T-cell (primary cell): Measurements from ENCODE around the gene NINJ1. TPM values are rescaled to one million over a fixed set of nuclear protein-coding genes. Genes with fewer than 3 reads are reported as not detected.

ENCODE experiments used
- ATAC-seq, 4 experiments: fragments of 200-7000 bp in 3 of 4; fragments of 150-1000 bp in 1 of 4; cut with Tn5 transposase; replicated peaks in 1 of 4; 1 replicate in 3 of 4; 2 replicates in 1 of 4; pipeline ENCODE4 v1.10.0; 2021; ENCODE audit warnings: moderate library complexity in 3 of 4, mild to moderate bottlenecking in 2 of 4, moderate number of reproducible peaks in 1 of 4
- CTCF ChIA-PET, 2 donors: fragments of 300-600 bp; sonication (Branson Sonifier 250); formaldehyde crosslinking; loops; one replicate each; lab custom pipeline; 2022; ENCODE audit warnings: antibody characterized with exemption in 2 of 2; lab: Charles Lee
- POLR2A ChIA-PET, 2 donors: fragments of 300-600 bp; sonication (Branson Sonifier 250); formaldehyde crosslinking; loops; one replicate each; lab custom pipeline; 2022; ENCODE audit warnings: antibody characterized with exemption in 2 of 2; lab: Charles Lee
- DNase-seq, 35 experiments: peaks; one replicate each; pipeline versions ENCODE4 v3.0.0 to v3.0.0-alpha.2; 2013 to 2023
- H3K27ac ChIP-seq: one replicate; pipeline ENCODE4 v1.5.1; 2013; ENCODE audit warnings: low read length
- H3K27me3 ChIP-seq, 2 experiments: replicated peaks in 1 of 2; 1 replicate in 1 of 2; 2 replicates in 1 of 2; pipeline versions ENCODE4 v1.6.1 to v1.7.0; 2013; ENCODE audit warnings: low read length in 1 of 2, mixed read lengths in 1 of 2; ENCODE audit not compliant: control insufficient read depth in 2 of 2, insufficient read depth in 2 of 2; ENCODE audit errors: extremely low read depth in 1 of 2
- H3K36me3 ChIP-seq, 2 donors: 1 replicate in 1 of 2; 2 replicates in 1 of 2; pipeline versions ENCODE4 v1.6.1 to v1.7.0; 2013; ENCODE audit warnings: low read length in 1 of 2; ENCODE audit not compliant: control insufficient read depth in 2 of 2, insufficient read depth in 1 of 2; ENCODE audit errors: extremely low read depth in 1 of 2
- H3K4me1 ChIP-seq, 2 experiments: 1 replicate in 1 of 2; 2 replicates in 1 of 2; pipeline versions ENCODE4 v1.6.1 to v1.7.0; 2013; ENCODE audit warnings: low read length in 2 of 2, mixed read lengths in 1 of 2; ENCODE audit not compliant: insufficient read depth in 2 of 2, control insufficient read depth in 1 of 2; ENCODE audit errors: extremely low read depth in 1 of 2
- H3K4me3 ChIP-seq, 2 donors: 1 replicate in 1 of 2; 2 replicates in 1 of 2; pipeline versions ENCODE4 v1.5.1 to v1.7.0; 2013; ENCODE audit warnings: mild to moderate bottlenecking in 2 of 2, low read length in 1 of 2, moderate library complexity in 1 of 2; ENCODE audit not compliant: control insufficient read depth in 1 of 2; ENCODE audit errors: extremely low read depth in 1 of 2
- H3K9me3 ChIP-seq: 2 replicates; pipeline ENCODE4 v1.7.0; 2013
- H3K27ac Mint-ChIP-seq, 2 donors: one replicate each; pipeline ENCODE4 v1.8.0; 2020 to 2021; ENCODE audit warnings: mild to moderate bottlenecking in 2 of 2, mixed read lengths in 2 of 2
- H3K27me3 Mint-ChIP-seq, 2 donors: one replicate each; pipeline ENCODE4 v1.8.0; 2021 to 2022; ENCODE audit warnings: mixed read lengths in 2 of 2
- H3K36me3 Mint-ChIP-seq: one replicate; pipeline ENCODE4 v1.8.0; 2021; ENCODE audit warnings: mixed read lengths
- H3K4me1 Mint-ChIP-seq, 3 donors: one replicate each; pipeline ENCODE4 v1.8.0; 2020 to 2022; ENCODE audit warnings: mixed read lengths in 3 of 3, mild to moderate bottlenecking in 1 of 3
- H3K4me3 Mint-ChIP-seq, 3 donors: one replicate each; pipeline ENCODE4 v1.8.0; 2020 to 2022; ENCODE audit warnings: mild to moderate bottlenecking in 3 of 3, mixed read lengths in 3 of 3, moderate library complexity in 3 of 3
- H3K9me3 Mint-ChIP-seq, 3 donors: one replicate each; pipeline ENCODE4 v1.8.0; 2020 to 2022; ENCODE audit warnings: mixed read lengths in 3 of 3
- WGBS: methylation state at CpG from one replicate; pipeline ENCODE4 v1.1.5; 2013; ENCODE audit warnings: missing lambda C conversion rate; ENCODE audit not compliant: insufficient coverage; 5-methylcytosine and 5-hydroxymethylcytosine counted together
- total RNA-seq, 35 experiments: library from RNA in 6 of 35; stranded (reverse) in 6 of 35; fragments of 120-200 nt in 1 of 35; gene quantifications; one replicate each; pipeline versions ENCODE4 v1.2.1 to v1.2.4 and lab custom pipeline; 2013 to 2026

Gene NINJ1
- total RNA-seq, 5 donors from 2014 or later (not counting 1 experiment from before 2014, with no cell fraction given), result 29.2 to 110 (median 32.0) TPM

DNA sequence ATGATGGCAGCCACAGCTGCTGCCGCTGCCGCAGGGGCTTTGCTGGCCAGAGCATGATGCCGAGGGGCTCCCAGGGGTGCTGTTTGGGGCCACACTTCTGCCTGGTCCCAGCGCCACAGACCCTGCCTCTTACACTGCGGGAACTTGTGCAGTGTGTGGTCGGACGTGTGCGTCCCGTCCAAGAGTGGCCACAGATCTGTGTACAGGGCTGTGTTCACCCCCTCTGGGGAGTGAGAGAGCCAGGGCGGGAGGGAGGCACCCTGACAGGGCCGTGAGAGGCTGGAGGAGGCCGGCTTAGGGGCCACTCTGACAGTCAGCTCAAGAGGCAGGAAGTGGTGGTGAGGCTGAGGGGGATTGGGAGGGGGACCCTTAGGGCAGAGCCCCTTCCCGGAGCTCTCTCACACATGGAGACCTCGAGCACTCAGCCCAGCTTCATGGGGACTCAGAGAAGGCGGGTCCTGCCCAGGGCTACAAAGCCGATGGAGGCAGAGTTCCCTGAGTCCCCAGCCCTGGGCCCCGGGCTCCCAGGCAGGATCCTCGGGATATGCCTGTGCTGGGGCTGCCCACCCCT is 51.1 kb downstream of the NINJ1 start:
- peaks cover 53 to 75% of the 10 kb centered on the region in 2 donors for H3K36me3 ChIP-seq
- DNase-seq, result peak in 2 of 35 experiments; percentile 12 to 24

DNA sequence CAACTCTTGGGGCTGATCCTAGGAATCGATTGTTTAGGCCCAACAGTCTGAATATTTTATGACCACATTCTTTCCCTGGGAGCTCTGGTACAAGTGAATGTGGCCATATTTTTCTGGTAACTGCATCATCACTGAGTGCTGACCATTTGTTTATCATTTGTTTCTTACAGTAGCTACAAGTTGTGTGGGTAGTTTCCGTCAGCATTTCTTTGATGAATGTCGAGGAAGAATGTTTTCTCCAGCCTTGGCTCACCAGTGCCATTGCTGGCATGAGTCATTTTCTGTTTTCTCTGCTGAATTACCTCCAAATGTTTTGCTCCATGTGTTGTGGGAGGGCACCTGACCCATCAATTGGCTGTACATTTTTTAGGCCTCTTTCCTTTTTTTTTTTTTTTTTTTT is 52.1 kb downstream of the NINJ1 start:
- ChIA-PET POLR2A (no interaction called here), CTCF (interaction anchor here in 1 of 2 donors (0.7 kb wide), 2 partner anchors 17 to 83 kb away, joined by 3 read pairs; no protein-coding TSS in a partner anchor)
- Mint-ChIP-seq H3K4me3 (no peak overlapping the region), H3K4me1 (peaks cover 25 to 49% (median 43%) of the 10 kb centered on the region in 3 donors), H3K27me3 (no peaks in the 10 kb centered on the region), H3K36me3 (peaks cover 53% of the 10 kb centered on the region), H3K9me3 (peaks cover 0 to 4% (median 2%) of the 10 kb centered on the region in 3 donors), H3K27ac (peak overlapping the region; percentile 65 to 82)
- DNase-seq (no peak), ATAC-seq (no peak)
- Histone ChIP-seq H3K4me3 (no peak overlapping the region), H3K27ac (no peak overlapping the region), H3K27me3 (no peaks in the 10 kb centered on the region), H3K4me1 (peaks cover 2 to 33% of the 10 kb centered on the region in 2 experiments), H3K36me3 (peaks cover 51 to 76% of the 10 kb centered on the region in 2 donors), H3K9me3 (no peaks in the 10 kb centered on the region)
- WGBS, result no CpG with 5 or more reads among the region's 3 CpGs

More for the DNA sequence above, 51.1 kb downstream of the NINJ1 start:
- Histone ChIP-seq H3K27ac (peak overlapping the region; percentile 68), H3K4me3 (no peak overlapping the region), H3K27me3 (no peaks in the 10 kb centered on the region), H3K9me3 (no peaks in the 10 kb centered on the region), H3K4me1 (peaks cover 2 to 29% of the 10 kb centered on the region in 2 experiments)
- CTCF ChIA-PET, result no interaction called here
- Mint-ChIP-seq H3K27ac (peak overlapping the region; percentile 93 to 96), H3K4me3 (peak overlapping the region in 1 of 3 donors; percentile 62), H3K4me1 (peaks cover 25 to 40% (median 36%) of the 10 kb centered on the region in 3 donors), H3K9me3 (peaks cover 0 to 4% (median 2%) of the 10 kb centered on the region in 3 donors), H3K36me3 (peaks cover 46% of the 10 kb centered on the region), H3K27me3 (no peaks in the 10 kb centered on the region)
- POLR2A ChIA-PET, result no interaction called here
- WGBS, result 52% methylated on average over 18 of the region's 18 CpGs
- ATAC-seq, result peak; percentile 26 to 53 (median 36)

DNA sequence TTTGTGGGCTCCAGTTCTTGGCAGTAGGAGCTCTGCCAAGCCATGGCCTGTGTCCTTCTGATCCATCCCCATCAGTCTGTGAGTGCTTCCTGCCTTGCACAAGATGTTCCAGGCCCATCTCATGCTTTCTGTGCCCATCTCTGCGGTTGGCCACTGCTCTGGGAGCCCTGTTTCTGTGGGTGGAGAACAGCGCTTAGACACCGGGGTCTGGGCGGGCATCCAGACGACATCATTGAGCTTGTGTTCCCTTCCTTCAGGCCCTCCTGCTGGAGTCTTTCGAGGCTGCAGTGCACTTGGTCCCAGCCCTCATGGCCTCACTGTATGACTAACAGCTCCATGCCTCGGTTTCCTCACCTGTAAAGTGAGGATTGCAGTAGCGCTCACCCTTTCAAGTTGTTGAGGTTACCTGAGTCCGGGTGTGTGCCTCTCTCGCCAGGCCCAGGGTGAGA is 52.9 kb downstream of the NINJ1 start:
- H3K27ac Mint-ChIP-seq, result peak overlapping the region; percentile 65 to 82
- H3K4me1 ChIP-seq, result peaks cover 2 to 34% of the 10 kb centered on the region in 2 experiments
- ATAC-seq, result no peak
- H3K4me3 ChIP-seq, result no peak overlapping the region
- no peaks in the 10 kb centered on the region for H3K27me3 Mint-ChIP-seq
- CTCF ChIA-PET, result no interaction called here
- DNase-seq, result peak in 2 of 35 experiments; percentile 5 to 10
- peaks cover 25 to 53% (median 52%) of the 10 kb centered on the region in 3 donors for H3K4me1 Mint-ChIP-seq
- POLR2A ChIA-PET, result no interaction called here
- H3K36me3 ChIP-seq, result peaks cover 48 to 76% of the 10 kb centered on the region in 2 donors
- 92% methylated on average over 7 of the region's 10 CpGs for WGBS
- no peak overlapping the region for H3K4me3 Mint-ChIP-seq
- H3K36me3 Mint-ChIP-seq, result peaks cover 52% of the 10 kb centered on the region
- peaks cover 0 to 4% (median 2%) of the 10 kb centered on the region in 3 donors for H3K9me3 Mint-ChIP-seq
- no peaks in the 10 kb centered on the region for H3K9me3 ChIP-seq
- no peak overlapping the region for H3K27ac ChIP-seq
- H3K27me3 ChIP-seq, result no peaks in the 10 kb centered on the region

DNA sequence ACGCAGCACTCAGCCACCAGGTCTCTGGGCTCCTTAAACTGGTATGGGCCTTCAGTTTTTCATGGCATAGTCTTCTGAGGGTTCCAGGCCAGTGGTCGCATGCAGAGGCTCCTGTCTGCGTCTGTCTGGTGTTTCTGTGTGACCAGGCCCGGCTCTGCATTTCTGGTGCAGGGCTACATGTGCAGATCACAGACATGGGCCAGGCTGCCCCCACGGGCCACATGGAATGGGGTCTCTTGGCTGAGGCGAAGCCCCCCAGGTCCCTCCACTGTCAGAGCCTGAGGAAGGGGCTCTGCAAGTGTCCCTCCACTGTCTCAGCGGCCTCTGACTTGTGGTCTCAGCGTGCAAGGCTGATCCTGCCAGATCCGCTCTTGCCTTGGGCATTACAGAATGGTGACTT is 53.6 kb downstream of the NINJ1 start:
- Mint-ChIP-seq H3K27ac (peak overlapping the region; percentile 59 to 65), H3K27me3 (no peaks in the 10 kb centered on the region), H3K4me1 (peaks cover 27 to 54% (median 54%) of the 10 kb centered on the region in 3 donors), H3K36me3 (peaks cover 48% of the 10 kb centered on the region), H3K9me3 (peaks cover 0 to under 1% (median 0%) of the 10 kb centered on the region in 3 donors), H3K4me3 (no peak overlapping the region)
- H3K27ac ChIP-seq, result no peak overlapping the region
- H3K36me3 ChIP-seq, result peaks cover 44 to 73% of the 10 kb centered on the region in 2 donors
- H3K27me3 ChIP-seq, result no peaks in the 10 kb centered on the region
- WGBS, result 88% methylated on average over 6 of the region's 9 CpGs
- DNase-seq, result peak in 1 of 35 experiments; percentile 14
- H3K4me3 ChIP-seq, result no peak overlapping the region
- ChIA-PET CTCF (interaction anchor here in 1 of 2 donors (0.7 kb wide), 1 partner anchor 198 kb away, joined by 5 read pairs; no protein-coding TSS in a partner anchor), POLR2A (no interaction called here)
- H3K4me1 ChIP-seq, result peaks cover 2 to 38% of the 10 kb centered on the region in 2 experiments
- no peak for ATAC-seq
- no peaks in the 10 kb centered on the region for H3K9me3 ChIP-seq

DNA sequence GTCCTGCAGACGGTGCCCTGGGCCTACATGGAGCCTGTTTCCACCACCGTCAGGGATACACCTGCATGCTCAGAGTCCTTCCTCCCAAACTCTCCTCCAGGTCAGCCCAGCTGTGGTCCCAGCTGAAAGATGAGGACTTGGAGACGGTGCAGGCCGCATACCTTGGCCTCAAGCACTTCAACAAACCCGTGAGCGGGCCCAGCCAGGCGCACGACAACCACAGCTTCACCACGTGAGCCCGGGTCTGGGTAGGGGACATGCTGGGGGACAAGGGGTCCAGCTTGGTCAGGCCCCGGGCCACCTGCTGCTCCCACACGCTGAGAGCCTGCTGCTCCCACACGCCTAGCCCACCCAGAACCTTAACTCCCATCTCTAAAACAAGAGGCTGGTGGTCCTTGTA is 54.7 kb downstream of the NINJ1 start:
- no peaks in the 10 kb centered on the region for H3K27me3 Mint-ChIP-seq
- Histone ChIP-seq H3K27ac (no peak overlapping the region), H3K9me3 (no peaks in the 10 kb centered on the region), H3K4me1 (peaks cover 2 to 42% of the 10 kb centered on the region in 2 experiments), H3K4me3 (no peak overlapping the region), H3K36me3 (peaks cover 37 to 64% of the 10 kb centered on the region in 2 donors), H3K27me3 (no peaks in the 10 kb centered on the region)
- peaks cover 34 to 63% (median 63%) of the 10 kb centered on the region in 3 donors for H3K4me1 Mint-ChIP-seq
- ATAC-seq, result no peak
- peak overlapping the region in 1 of 2 donors; percentile 50 for H3K27ac Mint-ChIP-seq
- ChIA-PET POLR2A (no interaction called here), CTCF (interaction anchor here in 1 of 2 donors (0.5 kb wide), 1 partner anchor 17 kb away, joined by 3 read pairs; no protein-coding TSS in a partner anchor)
- H3K36me3 Mint-ChIP-seq, result peaks cover 42% of the 10 kb centered on the region
- no peaks in the 10 kb centered on the region for H3K9me3 Mint-ChIP-seq
- WGBS, result 88% methylated on average over 6 of the region's 13 CpGs
- DNase-seq, result no peak
- H3K4me3 Mint-ChIP-seq, result no peak overlapping the region

DNA sequence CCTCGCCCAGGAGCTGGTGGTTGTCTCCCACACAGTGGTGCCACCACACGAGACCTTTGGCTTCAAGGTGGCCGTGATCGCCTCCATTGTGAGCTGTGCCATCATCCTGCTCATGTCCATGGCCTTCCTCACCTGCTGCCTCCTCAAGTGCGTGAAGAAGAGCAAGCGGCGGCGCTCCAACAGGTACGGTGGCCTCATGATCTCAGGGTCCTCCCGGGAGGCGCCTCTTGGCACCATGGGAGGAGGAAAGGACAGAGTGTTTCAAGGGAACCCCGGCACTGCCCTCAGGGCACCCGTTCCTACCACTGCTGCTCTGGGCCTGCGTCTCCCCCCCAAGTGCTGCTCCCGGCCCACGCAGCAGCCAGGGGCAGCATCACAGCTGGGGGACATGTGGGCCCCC is 56.2 kb downstream of the NINJ1 start:
- DNase-seq (no peak), ATAC-seq (no peak)
- 95% methylated on average over 10 of the region's 16 CpGs for WGBS
- H3K4me3 ChIP-seq, result no peak overlapping the region
- no peak overlapping the region for H3K4me3 Mint-ChIP-seq
- peaks cover 36% of the 10 kb centered on the region for H3K36me3 Mint-ChIP-seq
- H3K9me3 ChIP-seq, result no peaks in the 10 kb centered on the region
- H3K4me1 ChIP-seq, result peaks cover 2 to 36% of the 10 kb centered on the region in 2 experiments
- no peaks in the 10 kb centered on the region for H3K27me3 Mint-ChIP-seq
- ChIA-PET CTCF (no interaction called here), POLR2A (no interaction called here)
- peaks cover 34 to 63% (median 61%) of the 10 kb centered on the region in 3 donors for H3K4me1 Mint-ChIP-seq
- H3K9me3 Mint-ChIP-seq, result no peaks in the 10 kb centered on the region
- peaks cover 34 to 58% of the 10 kb centered on the region in 2 donors for H3K36me3 ChIP-seq
- H3K27ac Mint-ChIP-seq, result peak overlapping the region; percentile 59 to 72
- H3K27ac ChIP-seq, result no peak overlapping the region
- H3K27me3 ChIP-seq, result no peaks in the 10 kb centered on the region
